Nephron progenitor cell (in vitro differentiated cells): ENCODE measurements around the gene PDIA3.
A peak's percentile ranks its signal among the peaks of the same experiment; 100 is the strongest.

Source experiments
- DNase-seq: peaks from one replicate; pipeline ENCODE4 v3.0.0; 2021
- H3K27ac Mint-ChIP-seq: 2 replicates; pipeline ENCODE4 v1.8.0; 2021; ENCODE audit warnings: mild to moderate bottlenecking, moderate library complexity, mixed read lengths
- H3K27me3 Mint-ChIP-seq: 2 replicates; pipeline ENCODE4 v1.8.0; 2021; ENCODE audit warnings: mild to moderate bottlenecking, low read depth, mixed read lengths; ENCODE audit not compliant: poor library complexity
- H3K36me3 Mint-ChIP-seq: 2 replicates; pipeline ENCODE4 v1.8.0; 2021; ENCODE audit warnings: low read depth, mixed read lengths
- H3K4me1 Mint-ChIP-seq: 2 replicates; pipeline ENCODE4 v1.8.0; 2021; ENCODE audit warnings: mixed read lengths
- H3K4me3 Mint-ChIP-seq: 2 replicates; pipeline ENCODE4 v1.8.0; 2021; ENCODE audit warnings: mild to moderate bottlenecking, moderate library complexity, mixed read lengths
- H3K9me3 Mint-ChIP-seq: 2 replicates; pipeline ENCODE4 v1.8.0; 2021; ENCODE audit warnings: mild to moderate bottlenecking, moderate library complexity, mixed read lengths
- TF ChIP-seq, protein P1 (sequence below): fragments of 200-600 bp; sonication (generic); IDR thresholded peaks from 2 replicates; pipeline ENCODE4 v1.5.0; 2021; ENCODE audit warnings: antibody characterized with exemption

Gene PDIA3

DNA sequence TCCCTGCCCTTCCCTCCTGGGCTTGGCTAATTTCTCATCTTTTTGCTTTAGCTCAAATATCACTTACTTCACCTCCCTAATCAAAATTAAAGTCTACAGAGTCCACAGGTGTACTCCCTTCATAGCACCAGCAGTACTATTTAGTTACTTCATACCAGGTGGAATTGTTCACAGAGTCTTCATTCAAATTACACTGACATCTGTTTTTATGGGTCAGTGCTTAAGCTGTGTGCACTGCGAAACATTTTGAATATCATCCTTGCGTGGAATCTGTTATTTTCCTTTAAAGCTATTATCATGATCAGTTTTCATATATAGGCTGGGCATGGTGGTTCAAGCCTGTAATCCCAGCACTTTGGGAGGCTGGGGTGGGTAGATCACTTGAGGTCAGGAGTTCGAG, 43.2 kb downstream of the PDIA3 start:
- peaks cover 23% of the 10 kb centered on the region for H3K4me1 Mint-ChIP-seq
- peaks cover 9% of the 10 kb centered on the region for H3K36me3 Mint-ChIP-seq
- H3K27ac Mint-ChIP-seq, result peak overlapping the region; percentile 15
- DNase-seq, result no peak
- H3K27me3 Mint-ChIP-seq, result no peaks in the 10 kb centered on the region
- TF ChIP-seq, protein P1, sequence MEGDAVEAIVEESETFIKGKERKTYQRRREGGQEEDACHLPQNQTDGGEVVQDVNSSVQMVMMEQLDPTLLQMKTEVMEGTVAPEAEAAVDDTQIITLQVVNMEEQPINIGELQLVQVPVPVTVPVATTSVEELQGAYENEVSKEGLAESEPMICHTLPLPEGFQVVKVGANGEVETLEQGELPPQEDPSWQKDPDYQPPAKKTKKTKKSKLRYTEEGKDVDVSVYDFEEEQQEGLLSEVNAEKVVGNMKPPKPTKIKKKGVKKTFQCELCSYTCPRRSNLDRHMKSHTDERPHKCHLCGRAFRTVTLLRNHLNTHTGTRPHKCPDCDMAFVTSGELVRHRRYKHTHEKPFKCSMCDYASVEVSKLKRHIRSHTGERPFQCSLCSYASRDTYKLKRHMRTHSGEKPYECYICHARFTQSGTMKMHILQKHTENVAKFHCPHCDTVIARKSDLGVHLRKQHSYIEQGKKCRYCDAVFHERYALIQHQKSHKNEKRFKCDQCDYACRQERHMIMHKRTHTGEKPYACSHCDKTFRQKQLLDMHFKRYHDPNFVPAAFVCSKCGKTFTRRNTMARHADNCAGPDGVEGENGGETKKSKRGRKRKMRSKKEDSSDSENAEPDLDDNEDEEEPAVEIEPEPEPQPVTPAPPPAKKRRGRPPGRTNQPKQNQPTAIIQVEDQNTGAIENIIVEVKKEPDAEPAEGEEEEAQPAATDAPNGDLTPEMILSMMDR, result no peak
- H3K4me3 Mint-ChIP-seq, result no peak overlapping the region
- H3K9me3 Mint-ChIP-seq, result peaks cover 11% of the 10 kb centered on the region

DNA sequence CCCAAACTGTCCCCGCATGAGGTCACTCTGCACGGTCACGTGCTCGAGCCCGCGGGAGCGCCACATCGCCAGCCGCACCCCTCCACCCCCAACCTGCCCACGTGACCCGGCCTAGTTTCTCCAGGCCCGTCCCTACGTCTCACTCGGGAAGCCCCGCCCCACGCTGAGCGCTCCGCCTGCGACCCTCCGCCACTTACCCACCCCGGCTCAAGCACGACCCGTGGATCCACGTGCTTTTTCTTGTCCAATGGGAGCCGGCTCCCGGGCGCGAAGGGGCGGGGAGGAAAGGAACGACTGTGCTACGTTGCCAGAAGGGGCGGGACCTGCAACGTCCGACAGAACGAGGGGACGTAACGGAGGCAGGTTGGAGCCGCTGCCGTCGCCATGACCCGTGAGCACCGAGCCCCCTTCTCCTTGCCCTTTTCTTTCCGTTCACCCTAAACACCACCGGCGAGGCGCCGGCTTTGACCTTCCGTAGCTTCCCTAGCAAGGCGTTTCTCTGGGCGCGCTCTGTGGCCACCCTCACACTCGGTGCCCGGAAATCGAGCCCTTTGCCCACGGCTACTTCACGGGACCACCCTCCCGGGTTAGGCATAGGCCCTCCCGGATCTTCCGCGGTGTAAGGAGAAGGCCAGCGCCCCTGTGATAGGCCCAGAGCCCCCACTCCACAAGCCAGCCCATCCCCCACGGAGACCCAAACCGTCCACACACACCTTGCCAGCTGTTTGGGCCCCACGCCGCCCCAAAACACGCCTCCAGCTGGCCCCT, 45.9 kb downstream of the PDIA3 start, which contains the start of gene SERF2:
TSS of gene SERF2 (plus strand) at position 328 of the 768 bp plus-strand sequence. CDS start at position 385, 57 bp downstream.
- TF ChIP-seq, protein P1, result no peak
- Mint-ChIP-seq H3K4me1 (peaks cover 46% of the 10 kb centered on the region), H3K4me3 (peak within 1 kb of the TSS; percentile 98), H3K27me3 (no peaks in the 10 kb centered on the region), H3K36me3 (peaks cover 33% of the 10 kb centered on the region), H3K27ac (peak within 1 kb of the TSS; percentile 99), H3K9me3 (peaks cover 5% of the 10 kb centered on the region)
- DNase-seq, result peak; percentile 99

DNA sequence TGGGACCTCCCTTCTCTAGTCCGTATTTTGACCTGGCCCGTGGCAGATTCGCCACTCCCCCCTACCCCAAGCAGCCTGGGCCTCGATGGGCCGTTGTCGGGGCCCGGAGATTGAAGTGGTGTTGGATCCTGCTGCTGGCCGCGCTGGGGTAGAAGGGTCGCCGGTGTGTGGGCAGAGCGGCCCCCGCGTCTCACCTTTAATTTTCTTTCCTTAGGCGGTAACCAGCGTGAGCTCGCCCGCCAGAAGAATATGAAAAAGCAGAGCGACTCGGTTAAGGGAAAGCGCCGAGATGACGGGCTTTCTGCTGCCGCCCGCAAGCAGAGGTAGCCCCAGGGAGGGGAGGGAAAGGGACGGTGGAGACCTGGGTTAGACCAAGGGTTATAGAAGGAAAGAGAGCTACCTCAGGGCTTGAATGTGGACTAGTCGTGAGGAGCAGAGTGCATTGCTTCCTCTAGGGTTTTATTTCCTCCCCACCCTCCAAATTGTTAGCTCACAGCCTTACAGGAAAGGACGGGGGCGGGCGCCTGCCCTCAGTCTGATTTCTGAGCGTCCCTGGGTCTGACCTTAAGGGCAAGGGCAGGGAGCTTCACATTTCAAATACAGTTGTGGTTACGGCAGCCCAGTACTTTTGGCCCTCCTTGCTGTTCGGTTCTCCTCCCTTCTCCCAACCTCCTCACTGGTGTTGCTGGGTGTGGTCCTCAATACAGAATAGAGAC, 46.7 kb downstream of the PDIA3 start:
- Mint-ChIP-seq H3K9me3 (peaks cover 5% of the 10 kb centered on the region), H3K27ac (peak overlapping the region; percentile 99), H3K4me1 (peaks cover 50% of the 10 kb centered on the region), H3K4me3 (peak overlapping the region; percentile 98), H3K36me3 (peaks cover 33% of the 10 kb centered on the region), H3K27me3 (no peaks in the 10 kb centered on the region)
- TF ChIP-seq, protein P1, result no peak
- DNase-seq, result no peak

DNA sequence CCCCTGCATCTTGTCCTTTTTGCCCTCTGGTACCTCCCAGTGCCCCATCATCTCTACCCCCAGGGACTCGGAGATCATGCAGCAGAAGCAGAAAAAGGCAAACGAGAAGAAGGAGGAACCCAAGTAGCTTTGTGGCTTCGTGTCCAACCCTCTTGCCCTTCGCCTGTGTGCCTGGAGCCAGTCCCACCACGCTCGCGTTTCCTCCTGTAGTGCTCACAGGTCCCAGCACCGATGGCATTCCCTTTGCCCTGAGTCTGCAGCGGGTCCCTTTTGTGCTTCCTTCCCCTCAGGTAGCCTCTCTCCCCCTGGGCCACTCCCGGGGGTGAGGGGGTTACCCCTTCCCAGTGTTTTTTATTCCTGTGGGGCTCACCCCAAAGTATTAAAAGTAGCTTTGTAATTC, 47.4 kb downstream of the PDIA3 start:
- DNase-seq, result no peak
- H3K4me1 Mint-ChIP-seq, result peaks cover 57% of the 10 kb centered on the region
- H3K27me3 Mint-ChIP-seq, result no peaks in the 10 kb centered on the region
- peak overlapping the region; percentile 59 for H3K27ac Mint-ChIP-seq
- peaks cover 39% of the 10 kb centered on the region for H3K36me3 Mint-ChIP-seq
- peak overlapping the region; percentile 98 for H3K4me3 Mint-ChIP-seq
- TF ChIP-seq, protein P1, result no peak
- H3K9me3 Mint-ChIP-seq, result peaks cover 5% of the 10 kb centered on the region

DNA sequence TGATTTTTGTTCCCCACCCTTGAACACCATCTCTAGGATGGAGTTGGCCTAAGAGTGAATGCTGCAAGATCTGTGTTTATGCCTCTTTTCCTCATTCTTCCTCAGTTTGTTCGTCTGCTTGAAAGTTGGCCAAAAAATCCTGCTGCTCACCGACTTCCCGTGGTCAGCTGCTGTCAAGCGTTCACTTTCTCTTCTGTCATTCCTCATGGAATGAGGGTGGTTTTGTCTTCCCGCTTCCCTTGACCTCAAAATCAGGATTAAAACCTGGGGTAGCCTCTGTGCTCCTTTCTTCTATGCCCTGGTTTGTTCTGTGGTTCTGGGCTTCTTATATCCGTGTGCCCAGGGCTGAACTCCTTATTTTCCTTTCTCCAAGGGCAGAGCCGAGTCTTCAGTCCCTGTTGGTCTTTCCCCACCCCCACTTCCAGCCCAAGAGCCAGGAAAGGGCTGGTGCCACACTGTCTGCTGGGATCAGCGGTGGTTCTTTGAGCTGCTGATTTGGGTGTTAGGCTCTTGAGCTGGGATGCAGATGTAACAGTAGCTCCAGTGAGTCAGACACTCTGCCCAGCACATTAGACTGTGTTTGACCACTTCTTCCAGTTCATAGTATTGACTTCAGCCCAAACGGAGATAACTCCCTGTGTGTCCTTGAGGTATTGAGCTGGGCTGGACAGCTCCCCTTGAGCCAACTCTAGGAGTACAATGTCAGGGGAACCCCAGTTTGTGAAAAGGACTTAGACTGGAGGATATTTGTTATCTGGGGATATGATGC, 48.2 kb downstream of the PDIA3 start:
- peak overlapping the region; percentile 98 for H3K4me3 Mint-ChIP-seq
- TF ChIP-seq, protein P1, result no peak
- H3K27ac Mint-ChIP-seq, result peak overlapping the region; percentile 86
- DNase-seq, result no peak
- peaks cover 5% of the 10 kb centered on the region for H3K9me3 Mint-ChIP-seq
- no peaks in the 10 kb centered on the region for H3K27me3 Mint-ChIP-seq
- peaks cover 65% of the 10 kb centered on the region for H3K4me1 Mint-ChIP-seq
- H3K36me3 Mint-ChIP-seq, result peaks cover 47% of the 10 kb centered on the region
